Testis (tissue), 2 donors: ENCODE results near the gene PRPH2.

ENCODE experiments used
- CTCF ChIP-seq, 3 experiments: fragments of 450-650 bp in 2 of 3; fragments of 200-600 bp in 1 of 3; sonication (generic) in 1 of 3; IDR thresholded peaks; one replicate each; pipeline ENCODE4 v1.5.1; 2016 to 2019; ENCODE audit warnings: antibody characterized with exemption in 3 of 3, mild to moderate bottlenecking in 2 of 3, moderate library complexity in 1 of 3
- POLR2A ChIP-seq: fragments of 450-650 bp; IDR thresholded peaks from one replicate; pipeline ENCODE4 v1.6.1; 2017; ENCODE audit warnings: antibody characterized with exemption, mild to moderate bottlenecking, moderate library complexity

GRCh38 chr6:42711930-42712329, 10.5 kb downstream of the PRPH2 start:
- TF ChIP-seq CTCF (IDR thresholded peaks at IDR 0.05) (no peak), POLR2A (no peak)
